ENCODE data around the gene PLSCR4. TPM values are rescaled to one million over a fixed set of nuclear protein-coding genes. Genes with fewer than 3 reads are reported as not detected.

PLSCR4 gene
- total RNA-seq, 1 donor from 2014 or later = 1.0 TPM

GRCh38 chr3:146166415-146166821 lies 84.5 kb downstream of the PLSCR4 start:
- DNase-seq (ENCODE audit: low spot score) = no peak
- no peaks in the 10 kb centered on the region for H3K36me3 Mint-ChIP-seq
- H3K4me3 Mint-ChIP-seq = no peak overlapping the region
- no peak overlapping the region for H3K4me3 ChIP-seq
- H3K79me2 ChIP-seq (ENCODE audit: low read depth) = no peaks in the 10 kb centered on the region
- no peaks in the 10 kb centered on the region for H3K9me3 ChIP-seq (ENCODE audit: low read depth)
- peaks cover 3% of the 10 kb centered on the region for H3F3A ChIP-seq (ENCODE audit: low read depth)
- H3K36me3 ChIP-seq = no peaks in the 10 kb centered on the region
- no peaks in the 10 kb centered on the region for H3K4me1 ChIP-seq
- no peak for TF ChIP-seq CTCF (IDR thresholded peaks at IDR 0.05)
- no peak for TF ChIP-seq EZH2phosphoT487 (IDR thresholded peaks at IDR 0.05)
- no peak for TF ChIP-seq EZH2 (IDR thresholded peaks at IDR 0.05)
- peaks cover 15% of the 10 kb centered on the region for H3K27me3 ChIP-seq
- H3K4me1 Mint-ChIP-seq = peaks cover 3% of the 10 kb centered on the region
- no peak overlapping the region for H3K27ac ChIP-seq
- no peaks in the 10 kb centered on the region for H4K20me1 ChIP-seq (ENCODE audit: low read depth)
- no peak overlapping the region for H3K9ac ChIP-seq
- no peak overlapping the region for H3K4me2 ChIP-seq
- no peak overlapping the region for H3K27ac Mint-ChIP-seq
- H3K27me3 Mint-ChIP-seq (ENCODE audit: insufficient read depth, low read depth) = peaks cover 2% of the 10 kb centered on the region
- H2AFZ ChIP-seq (replicated peaks) = no peak overlapping the region
- H3K9me3 Mint-ChIP-seq = peaks cover 2% of the 10 kb centered on the region

- no peaks in the 10 kb centered on the region for H3K36me3 ChIP-seq
- no peaks in the 10 kb centered on the region for H3K9me3 Mint-ChIP-seq
- no peak overlapping the region for H3K9ac ChIP-seq
- H3F3A ChIP-seq (ENCODE audit: low read depth) = peaks cover 3% of the 10 kb centered on the region
- no peaks in the 10 kb centered on the region for H4K20me1 ChIP-seq (ENCODE audit: low read depth)
- H3K27me3 Mint-ChIP-seq (ENCODE audit: insufficient read depth, low read depth) = peaks cover 2% of the 10 kb centered on the region
- DNase-seq (ENCODE audit: low spot score) = no peak
- H3K9me3 ChIP-seq (ENCODE audit: low read depth) = no peaks in the 10 kb centered on the region
- H3K27me3 ChIP-seq = peaks cover 20% of the 10 kb centered on the region
- H3K36me3 Mint-ChIP-seq = no peaks in the 10 kb centered on the region
- H3K4me3 ChIP-seq = no peak overlapping the region
- H3K27ac ChIP-seq = no peak overlapping the region
- H3K4me3 Mint-ChIP-seq = no peak overlapping the region
- no peaks in the 10 kb centered on the region for H3K4me1 ChIP-seq
- H3K27ac Mint-ChIP-seq = no peak overlapping the region
- no peaks in the 10 kb centered on the region for H3K79me2 ChIP-seq (ENCODE audit: low read depth)
- H3K4me2 ChIP-seq = no peak overlapping the region
- TF ChIP-seq CTCF (IDR thresholded peaks at IDR 0.05) = no peak
- TF ChIP-seq EZH2 (IDR thresholded peaks at IDR 0.05) = no peak
- TF ChIP-seq EZH2phosphoT487 (IDR thresholded peaks at IDR 0.05) = no peak
- H2AFZ ChIP-seq (replicated peaks) = no peak overlapping the region
- H3K4me1 Mint-ChIP-seq = peaks cover 3% of the 10 kb centered on the region
Measured at GRCh38 chr3:146165877-146166276, 85.0 kb downstream of the PLSCR4 start.

- H3K9me3 ChIP-seq (ENCODE audit: low read depth) = no peaks in the 10 kb centered on the region
- no peak overlapping the region for H3K4me2 ChIP-seq
- H3K4me1 ChIP-seq = no peaks in the 10 kb centered on the region
- H3K27me3 Mint-ChIP-seq (ENCODE audit: insufficient read depth, low read depth) = peaks cover 2% of the 10 kb centered on the region
- no peak for TF ChIP-seq EZH2phosphoT487 (IDR thresholded peaks at IDR 0.05)
- no peak for TF ChIP-seq EZH2 (IDR thresholded peaks at IDR 0.05)
- TF ChIP-seq CTCF (IDR thresholded peaks at IDR 0.05) = no peak
- no peak overlapping the region for H3K4me3 Mint-ChIP-seq
- no peaks in the 10 kb centered on the region for H3K36me3 ChIP-seq
- H3K27me3 ChIP-seq = peaks cover 24% of the 10 kb centered on the region
- peaks cover 10% of the 10 kb centered on the region for H3F3A ChIP-seq (ENCODE audit: low read depth)
- no peaks in the 10 kb centered on the region for H3K9me3 Mint-ChIP-seq
- DNase-seq (ENCODE audit: low spot score) = no peak
- H3K4me1 Mint-ChIP-seq = peaks cover 3% of the 10 kb centered on the region
- H3K79me2 ChIP-seq (ENCODE audit: low read depth) = no peaks in the 10 kb centered on the region
- H3K9ac ChIP-seq = no peak overlapping the region
- H4K20me1 ChIP-seq (ENCODE audit: low read depth) = no peaks in the 10 kb centered on the region
- H3K36me3 Mint-ChIP-seq = no peaks in the 10 kb centered on the region
- no peak overlapping the region for H2AFZ ChIP-seq (replicated peaks)
- H3K27ac ChIP-seq = no peak overlapping the region
- no peak overlapping the region for H3K27ac Mint-ChIP-seq
- no peak overlapping the region for H3K4me3 ChIP-seq
Measured at GRCh38 chr3:146164971-146165769, 85.7 kb downstream of the PLSCR4 start.
